T-helper 2 cell treated with Interferon-gamma antibody and Interleukin-4, amounts not matched to agents 100 ng/mL and 5 ng/mL, for 36 hours (primary cell): Measurements from ENCODE around the gene TBC1D22A. TPM values are rescaled to one million over a fixed set of nuclear protein-coding genes. Genes with fewer than 3 reads are reported as not detected.
"Not testable (repeated sequence)": the region's sequence is repeated elsewhere in the genome, so short reads cannot be mapped to it uniquely, and the experiment has no call there.

Experiments used
- intact Hi-C: fragments of 100-400 bp; cut with micrococcal nuclease; formaldehyde crosslinking; loops from one replicate; pipeline ENCODE4 v1.15.1; 2023
- total RNA-seq: library from RNA; stranded (reverse); gene quantifications from 2 replicates; pipeline ENCODE4 v1.2.3, GENCODE V29; 2022

The TBC1D22A gene
- total RNA-seq, 1 donor from 2014 or later = 32.8 TPM

DNA sequence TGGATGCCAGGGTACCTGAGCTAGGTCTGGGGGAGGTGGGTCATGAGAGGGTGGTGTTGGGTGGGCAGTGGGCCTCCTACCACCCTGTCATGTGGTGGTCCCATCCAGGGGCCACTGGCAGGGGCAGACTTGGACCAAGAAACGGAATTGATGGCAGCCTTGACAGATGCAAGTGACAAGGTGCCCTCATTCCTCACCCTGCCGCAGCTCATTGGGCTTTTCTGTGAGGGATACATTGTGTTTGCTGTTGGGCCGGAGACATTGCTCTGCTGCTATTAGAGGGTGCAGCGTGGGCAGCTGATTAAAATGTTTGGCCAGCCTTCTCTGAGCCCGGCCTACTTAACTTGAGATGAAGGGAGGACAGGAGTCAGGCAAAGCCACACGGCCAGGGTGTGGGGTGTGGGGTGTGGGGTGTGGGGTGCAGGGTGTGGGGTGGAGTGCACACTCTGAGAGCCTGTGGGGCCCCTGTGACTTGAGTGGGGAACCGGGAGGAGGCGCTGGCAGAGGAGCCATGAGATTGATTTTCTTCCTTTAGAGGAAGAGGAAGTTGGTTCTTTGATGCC lies 351.5 kb downstream of the TBC1D22A start:
- intact Hi-C loops = no loop called here

- intact Hi-C loops = no loop called here
Observed at GRCh38 chr22:47114813-47115517, 352.5 kb downstream of the TBC1D22A start.

GRCh38 chr22:47115518-47115890 lies 353.1 kb downstream of the TBC1D22A start:
- intact Hi-C loops = no loop called here

DNA sequence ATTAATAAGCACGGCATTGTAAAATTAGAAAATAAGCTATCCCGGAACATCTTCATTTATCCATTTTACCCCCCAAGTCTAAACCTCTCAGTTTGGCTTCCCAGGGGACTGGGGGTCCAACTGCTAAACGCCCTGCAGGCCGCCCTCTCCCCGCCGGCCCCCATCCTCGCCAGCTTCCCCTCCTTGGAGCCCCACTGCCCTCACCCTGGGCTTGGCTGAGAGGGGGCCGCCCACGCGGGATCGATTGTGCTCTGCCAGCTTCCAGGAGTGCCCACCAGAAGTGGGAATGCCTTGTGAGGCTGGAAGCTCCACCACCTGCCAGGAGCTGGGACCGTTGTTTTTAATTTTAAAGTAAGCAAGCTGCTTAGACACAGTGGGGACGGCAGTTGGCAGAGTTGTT lies 353.5 kb downstream of the TBC1D22A start:
- intact Hi-C loops = no loop called here

DNA sequence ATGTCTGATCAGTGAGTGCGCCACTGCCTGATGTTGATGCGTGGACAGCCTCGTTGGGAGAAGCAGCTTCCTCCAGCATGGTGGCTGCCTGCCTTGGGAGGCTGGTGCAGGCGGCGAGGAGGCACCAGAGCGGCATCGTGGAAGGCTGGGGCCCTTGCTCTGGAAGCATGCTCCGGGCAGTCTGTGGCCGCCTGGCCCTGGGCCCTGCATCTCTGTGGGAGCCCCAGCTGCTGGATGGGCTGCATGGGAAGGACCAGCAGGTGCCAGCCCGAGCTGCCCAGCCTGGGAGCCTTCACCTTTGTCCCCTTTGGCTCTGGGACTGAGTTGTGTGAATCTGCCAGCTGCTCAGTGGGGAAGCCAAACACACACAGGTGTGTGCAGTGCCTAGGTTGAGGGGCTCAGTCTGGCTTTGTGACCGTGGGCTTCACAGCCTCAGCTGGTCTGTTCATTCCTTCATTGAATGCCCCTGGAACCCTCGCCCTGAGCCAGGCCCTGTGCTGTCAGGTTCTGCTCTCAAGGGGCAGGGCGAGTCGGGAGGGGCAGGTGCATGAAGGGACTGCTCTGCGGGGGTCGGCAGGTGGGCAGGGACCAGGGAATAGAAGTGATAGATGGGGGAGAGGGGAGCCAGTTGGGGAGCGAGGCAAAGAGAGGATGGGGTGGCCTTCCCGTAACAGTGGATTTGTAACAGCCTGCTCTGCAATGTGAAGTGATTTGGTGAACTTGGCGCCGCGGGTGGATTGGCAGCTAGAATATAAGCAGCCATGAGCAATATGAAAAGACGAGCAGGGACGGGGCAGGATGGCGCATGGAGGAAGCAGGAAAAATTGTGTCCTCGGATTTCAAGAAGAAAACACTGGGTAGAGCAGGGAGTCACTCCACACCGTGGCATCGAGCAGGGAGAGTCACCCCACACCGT lies 354.2 kb downstream of the TBC1D22A start:
- intact Hi-C loops = no loop called here

DNA sequence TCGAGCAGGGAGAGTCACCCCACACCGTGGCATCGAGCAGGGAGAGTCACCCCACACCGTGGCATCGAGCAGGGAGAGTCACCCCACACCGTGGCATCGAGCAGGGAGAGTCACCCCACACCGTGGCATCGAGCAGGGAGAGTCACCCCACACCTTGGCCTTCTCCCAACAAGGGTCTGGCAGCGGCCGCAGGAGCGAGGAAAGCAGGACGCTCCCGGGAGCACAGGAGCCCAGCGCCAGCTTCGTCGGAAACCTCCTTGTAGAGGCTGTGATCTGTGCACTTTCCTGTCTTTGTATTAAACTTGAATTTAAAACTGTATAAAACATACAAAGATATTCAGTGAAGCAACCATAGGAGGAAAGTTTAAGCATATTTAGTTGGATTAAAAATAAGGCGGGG lies 355.0 kb downstream of the TBC1D22A start:
- intact Hi-C loops = not testable (repeated sequence)

- intact Hi-C loops = no loop called here
Observed at GRCh38 chr22:47119181-47119580, 356.7 kb downstream of the TBC1D22A start.

- intact Hi-C loops = no loop called here
Observed at GRCh38 chr22:47120399-47120798, 357.9 kb downstream of the TBC1D22A start.

DNA sequence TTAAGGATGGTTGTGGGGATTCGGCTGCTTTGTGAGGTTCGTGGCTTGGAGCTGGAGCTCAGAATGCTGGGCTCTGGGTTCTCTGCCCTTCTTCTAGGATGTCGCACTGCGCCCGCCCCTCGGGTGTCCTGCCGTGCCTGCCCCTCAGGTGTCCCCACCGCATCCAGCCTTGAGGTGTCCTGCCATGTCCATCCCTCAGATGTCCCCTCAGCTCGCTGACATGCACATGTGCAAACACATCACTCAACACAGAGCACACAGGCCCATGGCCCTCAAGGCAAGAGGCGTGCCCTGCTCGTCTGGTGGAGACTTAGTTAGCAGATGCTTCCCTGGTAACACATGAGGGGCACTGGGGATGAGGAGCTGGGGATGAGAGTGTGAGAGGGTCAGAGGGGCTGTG lies 359.3 kb downstream of the TBC1D22A start:
- intact Hi-C loops = no loop called here

- intact Hi-C loops = no loop called here
Observed at GRCh38 chr22:47122441-47123000, 360.1 kb downstream of the TBC1D22A start.

DNA sequence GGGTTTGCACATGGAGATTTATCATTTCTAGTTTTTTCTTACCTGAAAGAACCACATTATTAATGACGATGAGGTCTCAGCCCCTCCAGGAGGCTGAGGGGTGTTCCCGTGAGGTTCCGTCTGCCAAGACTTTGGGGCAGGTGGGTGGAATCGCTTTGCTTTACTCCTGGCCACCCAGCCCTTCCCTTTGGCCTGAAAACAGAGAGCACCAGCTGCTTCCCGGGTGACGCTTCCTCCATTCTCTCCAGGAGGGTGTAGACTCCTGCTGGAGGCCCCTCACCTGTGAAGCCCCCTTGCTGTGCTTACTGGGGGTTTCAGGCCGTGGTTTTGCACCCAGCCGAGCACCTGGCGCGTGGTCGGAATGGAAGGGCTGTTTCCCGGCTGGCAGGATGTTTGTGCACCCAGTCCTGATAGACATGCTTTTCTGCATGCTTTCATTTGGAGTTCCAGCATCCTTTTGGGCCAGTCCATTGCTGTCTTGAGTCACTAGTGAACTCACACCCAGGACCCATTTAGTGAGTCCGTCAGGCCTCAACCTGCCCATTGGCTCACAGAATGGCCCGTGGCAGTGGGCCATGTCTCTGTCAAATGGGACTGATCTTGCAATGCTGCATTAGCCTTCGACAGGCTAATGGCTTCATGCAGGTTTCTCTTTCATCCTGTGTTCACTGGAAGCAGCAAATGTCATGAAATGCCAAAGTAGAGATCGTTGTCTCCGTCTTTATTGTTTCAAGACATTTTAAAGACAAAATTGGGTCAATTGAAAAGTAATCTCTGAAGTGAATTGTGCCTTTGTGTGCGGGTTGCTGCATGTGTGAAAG lies 360.8 kb downstream of the TBC1D22A start:
- intact Hi-C loops = no loop called here

DNA sequence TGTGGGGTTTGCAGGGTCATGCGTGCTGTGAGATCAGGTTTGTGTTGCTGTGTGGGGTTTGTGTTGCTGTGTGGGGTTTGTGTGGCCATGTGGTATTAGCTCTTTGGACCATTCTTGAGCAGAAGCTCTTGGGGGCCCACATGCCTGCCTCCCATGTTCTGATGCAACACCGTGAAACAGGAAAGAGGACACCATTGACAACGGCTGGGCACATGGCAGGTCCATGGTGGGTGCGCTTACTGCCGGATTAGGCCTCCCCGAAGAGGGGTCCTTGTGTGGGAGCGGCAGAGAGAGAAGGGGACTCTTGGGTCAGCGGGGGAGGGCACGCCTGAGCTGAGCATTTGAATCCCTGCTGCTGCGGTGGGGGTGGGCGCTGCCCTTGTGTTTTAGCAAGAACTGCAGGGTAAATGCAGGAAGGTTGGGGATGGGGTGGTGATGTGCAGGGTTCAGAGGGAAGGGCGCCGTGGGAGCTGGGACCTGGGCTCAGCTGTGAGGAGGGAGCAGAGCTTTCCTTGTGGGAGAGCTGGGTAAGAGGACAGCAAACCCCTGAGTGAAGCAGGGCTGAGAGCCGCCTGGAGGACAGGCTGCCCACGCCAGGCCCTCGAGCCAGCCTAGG lies 361.5 kb downstream of the TBC1D22A start:
- intact Hi-C loops = no loop called here

DNA sequence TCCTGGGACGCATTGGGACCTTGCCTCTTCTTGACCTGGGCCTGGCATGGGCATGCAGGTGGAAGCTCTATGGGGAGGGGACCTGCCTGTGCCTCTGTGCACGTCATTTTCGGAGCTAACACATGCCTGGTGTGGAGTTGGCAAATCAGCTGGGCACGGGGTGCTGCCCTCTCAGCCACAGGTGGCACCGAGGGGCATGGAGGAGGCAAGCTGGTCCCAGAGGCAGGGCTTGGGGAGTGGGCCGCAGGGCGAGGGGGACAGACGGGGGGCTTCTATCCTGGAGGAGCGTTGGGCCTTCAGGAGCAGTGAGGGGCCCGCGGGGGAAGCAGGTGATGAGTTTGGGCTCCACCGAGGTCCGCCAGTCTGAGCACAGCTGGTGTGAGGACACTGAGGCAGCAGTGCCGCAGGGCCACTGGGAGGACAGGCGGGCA lies 362.0 kb downstream of the TBC1D22A start:
- intact Hi-C loops = no loop called here

DNA sequence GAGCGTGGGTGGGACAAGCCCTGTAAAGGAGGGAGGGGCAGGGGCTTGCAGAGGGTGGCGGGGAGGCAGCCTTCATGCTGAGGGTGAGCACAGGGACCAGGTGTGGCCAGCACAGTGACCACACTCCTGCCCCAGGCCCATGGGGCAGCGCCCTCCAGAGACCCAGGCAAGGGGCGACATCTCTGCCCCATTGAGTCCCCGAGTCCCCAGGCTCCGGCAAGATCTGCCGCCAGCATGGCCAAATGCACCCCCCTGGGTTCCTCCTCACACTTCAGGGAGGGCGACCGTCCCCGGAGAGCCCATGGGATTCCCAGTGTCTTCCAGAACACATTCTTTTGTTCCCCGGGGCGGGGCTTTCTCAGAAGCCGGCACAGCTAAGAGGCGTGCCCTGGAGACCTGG lies 362.5 kb downstream of the TBC1D22A start:
- intact Hi-C loops = no loop called here

DNA sequence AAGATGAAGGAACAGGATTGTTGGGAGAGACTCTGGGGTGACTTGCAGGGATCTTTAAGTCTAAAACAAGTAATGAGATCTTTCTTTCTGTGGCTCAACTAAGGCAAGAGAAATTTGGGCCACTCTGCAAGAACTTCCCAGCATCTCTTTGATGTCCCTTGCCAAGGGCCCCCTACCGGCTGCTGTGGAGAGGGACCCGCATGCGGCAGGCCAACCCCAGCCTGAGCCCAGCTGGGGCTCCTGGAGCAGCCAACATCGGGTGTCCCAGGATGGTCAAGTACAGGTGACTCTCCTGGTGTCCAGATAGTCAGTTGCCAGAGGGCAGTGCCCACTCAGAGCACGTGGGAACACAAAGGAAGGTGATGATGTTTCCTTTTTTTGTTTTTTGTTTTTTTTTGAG lies 363.2 kb downstream of the TBC1D22A start:
- intact Hi-C loops = no loop called here

DNA sequence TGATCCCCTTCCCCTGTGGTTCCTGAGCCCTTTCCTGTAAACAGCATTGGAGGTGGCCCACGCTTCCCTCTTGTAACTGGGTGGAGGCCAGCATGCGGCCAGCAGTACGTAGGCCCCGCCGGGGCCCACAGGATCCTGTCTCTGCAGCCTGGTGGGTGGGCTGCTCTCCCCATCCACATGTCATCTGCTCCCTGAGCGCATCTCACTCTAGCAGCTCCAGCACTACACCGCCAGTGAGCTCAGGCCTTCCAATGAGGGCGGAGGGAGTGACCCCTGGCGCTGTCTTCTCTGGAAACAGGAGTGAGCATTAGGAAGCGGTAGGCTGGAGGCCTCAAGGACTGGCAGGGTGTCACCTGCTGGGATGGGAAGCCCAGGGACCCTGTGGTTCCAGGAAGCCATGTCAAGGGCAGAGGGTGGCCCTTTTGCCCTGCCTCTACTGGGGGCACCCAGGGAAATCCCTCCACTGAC lies 363.9 kb downstream of the TBC1D22A start:
- intact Hi-C loops = no loop called here

GRCh38 chr22:47127441-47127871 lies 365.0 kb downstream of the TBC1D22A start:
- intact Hi-C loops = no loop called here

DNA sequence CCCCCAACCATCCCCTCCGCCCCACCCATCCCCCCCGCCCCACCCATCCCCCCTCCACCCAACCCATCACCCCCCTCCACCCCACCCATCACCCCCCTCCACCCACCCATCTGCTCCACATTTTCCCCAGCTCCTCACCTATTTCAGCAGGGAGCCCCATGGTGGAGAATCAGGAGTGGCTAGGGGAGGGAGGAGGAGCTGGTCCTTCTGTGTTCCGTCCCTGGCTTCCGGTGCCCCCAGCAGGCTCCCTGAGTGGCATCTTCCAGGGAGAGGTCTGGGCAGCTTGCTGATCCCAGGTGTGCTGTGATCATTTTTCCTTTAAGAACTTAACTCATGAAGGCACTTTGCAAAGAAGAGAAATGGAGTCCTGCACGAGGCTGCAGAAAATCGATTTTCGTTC lies 365.8 kb downstream of the TBC1D22A start:
- intact Hi-C loops = no loop called here

DNA sequence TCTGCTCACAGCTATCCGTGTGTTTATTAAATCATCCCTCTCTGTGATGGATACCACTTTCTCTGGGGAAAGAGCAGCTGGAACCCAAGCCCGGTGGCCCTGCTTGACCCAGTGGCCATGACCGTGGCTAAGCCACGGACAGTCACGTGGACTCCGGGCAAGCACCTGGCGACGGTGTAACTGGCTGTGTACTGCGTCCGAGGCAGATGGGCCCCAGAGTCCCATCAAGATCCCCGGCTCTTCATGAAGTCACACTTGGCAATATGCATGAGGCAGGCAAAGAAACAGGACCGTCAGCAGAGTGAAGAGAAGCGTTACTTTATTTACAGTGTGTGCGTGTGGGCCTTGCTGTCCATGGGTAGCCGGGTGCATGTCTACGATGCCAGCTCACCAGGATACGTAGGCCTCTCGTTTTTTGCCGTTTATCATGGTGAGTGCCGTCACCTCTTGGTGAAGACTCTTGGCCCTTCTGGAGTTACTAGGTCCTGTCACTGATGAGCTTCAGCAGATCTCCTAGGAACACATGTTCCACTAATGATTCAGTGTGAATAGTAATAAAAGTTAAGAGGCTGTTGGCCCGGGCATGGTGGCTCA lies 366.3 kb downstream of the TBC1D22A start:
- intact Hi-C loops = no loop called here
